ENCODE results near the gene VANGL1.

Gene VANGL1

GRCh38 chr1:115669002-115669673 is 27.4 kb downstream of the VANGL1 start:
- DNase-seq (ENCODE audit: low read depth) = no peak

GRCh38 chr1:115669886-115670285 is 28.1 kb downstream of the VANGL1 start:
- DNase-seq (ENCODE audit: low read depth) = no peak

GRCh38 chr1:115670476-115671175 is 28.9 kb downstream of the VANGL1 start:
- no peak for DNase-seq (ENCODE audit: low read depth)

- no peak for DNase-seq (ENCODE audit: low read depth)
Observed at GRCh38 chr1:115671176-115671934, 29.6 kb downstream of the VANGL1 start.

- no peak for DNase-seq (ENCODE audit: low read depth)
Observed at GRCh38 chr1:115672224-115673009, 30.6 kb downstream of the VANGL1 start.

GRCh38 chr1:115676498-115677181 is 34.9 kb downstream of the VANGL1 start:
- DNase-seq (ENCODE audit: low read depth) = no peak

GRCh38 chr1:115677182-115677555 is 35.4 kb downstream of the VANGL1 start:
- DNase-seq (ENCODE audit: low read depth) = no peak

GRCh38 chr1:115677565-115677964 is 35.8 kb downstream of the VANGL1 start:
- no peak for DNase-seq (ENCODE audit: low read depth)

- DNase-seq (ENCODE audit: low read depth) = no peak
Observed at GRCh38 chr1:115678141-115678540, 36.4 kb downstream of the VANGL1 start.

- no peak for DNase-seq (ENCODE audit: low read depth)
Observed at GRCh38 chr1:115679141-115679611, 37.4 kb downstream of the VANGL1 start.

GRCh38 chr1:115680730-115681111 is 39.0 kb downstream of the VANGL1 start:
- no peak for DNase-seq (ENCODE audit: low read depth)

- DNase-seq (ENCODE audit: low read depth) = no peak
Observed at GRCh38 chr1:115682792-115683191, 41.0 kb downstream of the VANGL1 start.

GRCh38 chr1:115685029-115685705 is 43.4 kb downstream of the VANGL1 start:
- no peak for DNase-seq (ENCODE audit: low read depth)

GRCh38 chr1:115687744-115688143 is 46.0 kb downstream of the VANGL1 start:
- DNase-seq (ENCODE audit: low read depth) = no peak

GRCh38 chr1:115690972-115691371 is 49.2 kb downstream of the VANGL1 start:
- no peak for DNase-seq (ENCODE audit: low read depth)

GRCh38 chr1:115692224-115692623 is 50.5 kb downstream of the VANGL1 start:
- DNase-seq (ENCODE audit: low read depth) = no peak

GRCh38 chr1:115694805-115695204 is 53.0 kb downstream of the VANGL1 start:
- no peak for DNase-seq (ENCODE audit: low read depth)

GRCh38 chr1:115697619-115698018 is 55.8 kb downstream of the VANGL1 start:
- DNase-seq (ENCODE audit: low read depth) = no peak

- DNase-seq (ENCODE audit: low read depth) = no peak
Observed at GRCh38 chr1:115701090-115701489, 59.3 kb downstream of the VANGL1 start.

GRCh38 chr1:115702959-115703358 is 61.2 kb downstream of the VANGL1 start:
- DNase-seq (ENCODE audit: low read depth) = no peak
